Fibroblast of villous mesenchyme (primary cell): ENCODE measurements around the gene FLVCR2. TPM values are rescaled to one million over a fixed set of nuclear protein-coding genes. Genes with fewer than 3 reads are reported as not detected.
A peak's percentile ranks its signal among the peaks of the same experiment; 100 is the strongest.

Experiments used
- DNase-seq: peaks from one replicate; pipeline ENCODE4 v3.0.0-alpha.2; 2010; ENCODE audit warnings: low read depth
- H3K4me3 ChIP-seq: 2 replicates; pipeline ENCODE4 v1.5.1; 2011; ENCODE audit warnings: low read depth, mild to moderate bottlenecking, low read length
- CTCF ChIP-seq: IDR thresholded peaks from 2 replicates; pipeline ENCODE4 v1.5.1; 2012; ENCODE audit warnings: low read depth, mild to moderate bottlenecking, low read length; ENCODE audit not compliant: insufficient read depth
- total RNA-seq: library from RNA; depleted of rRNA; stranded (reverse); fragments of >200 nt; gene quantifications from 2 replicates; pipeline ENCODE4 v1.2.3, GENCODE V29; 2012

Gene FLVCR2
- total RNA-seq, 1 donor, result 0.43 TPM

GRCh38 chr14:75636100-75636692, 57.8 kb downstream of the FLVCR2 start:
- no peak overlapping the region for H3K4me3 ChIP-seq
- TF ChIP-seq CTCF, result no peak
- peak; percentile 46 for DNase-seq

- DNase-seq, result no peak
- no peak overlapping the region for H3K4me3 ChIP-seq
These were observed 62.5 kb downstream of the FLVCR2 start for GRCh38 chr14:75640876-75641275.

GRCh38 chr14:75643985-75644384, 65.6 kb downstream of the FLVCR2 start:
- H3K4me3 ChIP-seq, result no peak overlapping the region
- DNase-seq, result no peak
- TF ChIP-seq CTCF, result no peak

More at GRCh38 chr14:75640876-75641275, 62.5 kb downstream of the FLVCR2 start:
- TF ChIP-seq CTCF, result no peak

- no peak for DNase-seq
- TF ChIP-seq CTCF, result no peak
- H3K4me3 ChIP-seq, result no peak overlapping the region
These were observed 66.6 kb downstream of the FLVCR2 start for GRCh38 chr14:75645056-75645455.

- TF ChIP-seq CTCF, result no peak
- peak; percentile 23 for DNase-seq
- H3K4me3 ChIP-seq, result no peak overlapping the region
These were observed 68.3 kb downstream of the FLVCR2 start for GRCh38 chr14:75646762-75647161.

GRCh38 chr14:75647640-75648039, 69.2 kb downstream of the FLVCR2 start:
- TF ChIP-seq CTCF, result no peak
- peak; percentile 37 for DNase-seq

More at GRCh38 chr14:75647640-75648039, 69.2 kb downstream of the FLVCR2 start:
- no peak overlapping the region for H3K4me3 ChIP-seq
